Fibroblast of lung (primary cell): Measurements from ENCODE around the gene DICER1. TPM values are rescaled to one million over a fixed set of nuclear protein-coding genes. Genes with fewer than 3 reads are reported as not detected.

Source experiments
- DNase-seq, 2 donors: peaks; one replicate each; pipeline versions ENCODE4 v3.0.0 to v3.0.0-alpha.2; 2010; ENCODE audit warnings: low read depth in 2 of 2
- H2AFZ ChIP-seq: 2 replicates; pipeline ENCODE4 v1.5.1; 2012; ENCODE audit warnings: low read length, control low read depth, inconsistent platforms
- H3K27ac ChIP-seq: 2 replicates; pipeline ENCODE4 v1.5.1; 2011; ENCODE audit warnings: low read length, control low read depth; ENCODE audit not compliant: insufficient read depth
- H3K27me3 ChIP-seq: 2 replicates; pipeline ENCODE4 v1.5.1; 2011; ENCODE audit warnings: mild to moderate bottlenecking, low read length; ENCODE audit not compliant: control insufficient read depth, insufficient read depth
- H3K36me3 ChIP-seq: 2 replicates; pipeline ENCODE4 v1.5.1; 2011; ENCODE audit warnings: low read length; ENCODE audit not compliant: control insufficient read depth, insufficient read depth
- H3K4me1 ChIP-seq: 2 replicates; pipeline ENCODE4 v1.5.1; 2011; ENCODE audit warnings: low read length; ENCODE audit not compliant: control insufficient read depth, insufficient read depth; ENCODE audit errors: extremely low read depth
- H3K4me2 ChIP-seq: 2 replicates; pipeline ENCODE4 v1.5.1; 2011; ENCODE audit warnings: low read length, control low read depth; ENCODE audit not compliant: insufficient read depth; ENCODE audit errors: extremely low read depth
- H3K4me3 ChIP-seq, 4 experiments: fragments of 200-600 bp in 1 of 4; sonication (generic) in 1 of 4; replicated peaks in 1 of 4; 2 replicates each; pipeline ENCODE4 v1.5.1; 2011 to 2016; ENCODE audit warnings: low read length in 4 of 4, low read depth in 3 of 4, mild to moderate bottlenecking in 3 of 4, control low read depth in 2 of 4, inconsistent platforms in 1 of 4, mixed read lengths in 1 of 4; ENCODE audit not compliant: insufficient read depth in 1 of 4; ENCODE audit errors: control extremely low read depth in 1 of 4
- H3K79me2 ChIP-seq: 2 replicates; pipeline ENCODE4 v1.5.1; 2012; ENCODE audit warnings: mild to moderate bottlenecking, low read length, inconsistent platforms; ENCODE audit not compliant: control insufficient read depth, insufficient read depth
- H3K9ac ChIP-seq: 2 replicates; pipeline ENCODE4 v1.5.1; 2011; ENCODE audit warnings: mild to moderate bottlenecking, low read length, control low read depth; ENCODE audit not compliant: insufficient read depth
- H3K9me3 ChIP-seq: 2 replicates; pipeline ENCODE4 v1.5.1; 2012; ENCODE audit warnings: low read depth, low read length; ENCODE audit not compliant: control insufficient read depth, insufficient read depth
- H4K20me1 ChIP-seq: 2 replicates; pipeline ENCODE4 v1.5.1; 2011; ENCODE audit warnings: low read length; ENCODE audit not compliant: control insufficient read depth, insufficient read depth; ENCODE audit errors: extremely low read depth
- EZH2 ChIP-seq: IDR thresholded peaks from 2 replicates; pipeline ENCODE4 v1.5.1; 2012; ENCODE audit warnings: low read length, control low read depth, mild to moderate bottlenecking; ENCODE audit errors: missing control alignments
- polyA plus RNA-seq, 2 donors: library from polyadenylated mRNA; depleted of rRNA in 1 of 2; stranded (reverse) in 1 of 2; unstranded in 1 of 2; fragments of >200 nt; gene quantifications; 2 replicates each; pipeline ENCODE4 v1.2.1, GENCODE V29; 2011 to 2012; ENCODE audit warnings: missing spikeins in 1 of 2
- total RNA-seq: library from RNA; depleted of rRNA; stranded (reverse); fragments of >200 nt; gene quantifications from 2 replicates; pipeline ENCODE4 v1.2.1, GENCODE V29; 2014
- TF ChIP-seq, protein P1 (sequence below), 2 donors: IDR thresholded peaks in 1 of 2; conservative IDR thresholded peaks in 1 of 2; 1 replicate in 1 of 2; 2 replicates in 1 of 2; pipeline ENCODE4 v1.5.1; 2011 to 2012; ENCODE audit warnings: low read length in 2 of 2, control low read depth in 1 of 2, inconsistent platforms in 1 of 2, low read depth in 1 of 2, mild to moderate bottlenecking in 1 of 2

DICER1 gene
- total and polyA plus RNA-seq, 2 donors (not counting 1 experiment from before 2014, with no cell fraction given), result 20.3 to 28.7 TPM

DNA sequence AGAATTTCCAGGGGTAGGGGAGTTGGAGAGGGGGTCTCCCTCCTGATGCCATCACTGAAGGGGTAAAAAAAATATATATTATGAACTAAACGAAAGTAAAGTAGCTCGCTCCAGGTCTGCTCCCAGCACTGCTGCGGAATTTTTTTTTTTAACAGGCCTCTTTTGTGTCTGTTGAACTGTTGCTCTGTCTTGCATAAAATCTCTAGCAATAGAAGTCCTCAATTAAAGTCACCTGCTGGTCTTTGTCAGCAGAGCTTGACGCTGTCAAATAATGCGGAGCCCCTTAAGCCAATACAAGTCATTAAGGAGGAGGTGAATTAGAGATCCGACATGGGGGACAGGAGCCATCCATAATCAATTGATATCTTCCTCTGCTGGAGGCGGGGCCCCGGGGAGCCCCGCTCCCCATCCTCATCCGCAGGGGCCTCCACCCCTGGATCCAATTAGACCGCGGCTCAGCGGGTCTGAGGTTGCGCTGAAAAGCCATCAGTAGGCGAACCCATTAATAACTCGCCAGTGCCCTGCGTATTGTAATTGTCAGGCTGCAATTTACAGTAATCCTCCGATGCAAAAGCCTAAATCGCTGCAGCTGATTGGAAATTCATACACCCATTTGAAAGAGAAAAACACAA is 85.6 kb downstream of the DICER1 start:
- H3K9me3 ChIP-seq, result no peaks in the 10 kb centered on the region
- no peak overlapping the region for H3K4me2 ChIP-seq
- no peaks in the 10 kb centered on the region for H3K36me3 ChIP-seq
- no peak overlapping the region for H3K27ac ChIP-seq
- no peak overlapping the region for H3K4me3 ChIP-seq
- DNase-seq, result no peak
- no peaks in the 10 kb centered on the region for H3K4me1 ChIP-seq
- H4K20me1 ChIP-seq, result no peaks in the 10 kb centered on the region
- no peaks in the 10 kb centered on the region for H3K79me2 ChIP-seq
- H3K9ac ChIP-seq, result no peak overlapping the region
- no peak overlapping the region for H2AFZ ChIP-seq
- no peak for TF ChIP-seq EZH2
- TF ChIP-seq, protein P1, sequence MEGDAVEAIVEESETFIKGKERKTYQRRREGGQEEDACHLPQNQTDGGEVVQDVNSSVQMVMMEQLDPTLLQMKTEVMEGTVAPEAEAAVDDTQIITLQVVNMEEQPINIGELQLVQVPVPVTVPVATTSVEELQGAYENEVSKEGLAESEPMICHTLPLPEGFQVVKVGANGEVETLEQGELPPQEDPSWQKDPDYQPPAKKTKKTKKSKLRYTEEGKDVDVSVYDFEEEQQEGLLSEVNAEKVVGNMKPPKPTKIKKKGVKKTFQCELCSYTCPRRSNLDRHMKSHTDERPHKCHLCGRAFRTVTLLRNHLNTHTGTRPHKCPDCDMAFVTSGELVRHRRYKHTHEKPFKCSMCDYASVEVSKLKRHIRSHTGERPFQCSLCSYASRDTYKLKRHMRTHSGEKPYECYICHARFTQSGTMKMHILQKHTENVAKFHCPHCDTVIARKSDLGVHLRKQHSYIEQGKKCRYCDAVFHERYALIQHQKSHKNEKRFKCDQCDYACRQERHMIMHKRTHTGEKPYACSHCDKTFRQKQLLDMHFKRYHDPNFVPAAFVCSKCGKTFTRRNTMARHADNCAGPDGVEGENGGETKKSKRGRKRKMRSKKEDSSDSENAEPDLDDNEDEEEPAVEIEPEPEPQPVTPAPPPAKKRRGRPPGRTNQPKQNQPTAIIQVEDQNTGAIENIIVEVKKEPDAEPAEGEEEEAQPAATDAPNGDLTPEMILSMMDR (conservative IDR thresholded peaks at IDR 0.05 in 1 of 2, IDR thresholded peaks at IDR 0.05 in 1 of 2; ENCODE audit: low read depth in 1 of 2, low read length in 2 of 2), result no peak
- H3K27me3 ChIP-seq, result no peaks in the 10 kb centered on the region

DNA sequence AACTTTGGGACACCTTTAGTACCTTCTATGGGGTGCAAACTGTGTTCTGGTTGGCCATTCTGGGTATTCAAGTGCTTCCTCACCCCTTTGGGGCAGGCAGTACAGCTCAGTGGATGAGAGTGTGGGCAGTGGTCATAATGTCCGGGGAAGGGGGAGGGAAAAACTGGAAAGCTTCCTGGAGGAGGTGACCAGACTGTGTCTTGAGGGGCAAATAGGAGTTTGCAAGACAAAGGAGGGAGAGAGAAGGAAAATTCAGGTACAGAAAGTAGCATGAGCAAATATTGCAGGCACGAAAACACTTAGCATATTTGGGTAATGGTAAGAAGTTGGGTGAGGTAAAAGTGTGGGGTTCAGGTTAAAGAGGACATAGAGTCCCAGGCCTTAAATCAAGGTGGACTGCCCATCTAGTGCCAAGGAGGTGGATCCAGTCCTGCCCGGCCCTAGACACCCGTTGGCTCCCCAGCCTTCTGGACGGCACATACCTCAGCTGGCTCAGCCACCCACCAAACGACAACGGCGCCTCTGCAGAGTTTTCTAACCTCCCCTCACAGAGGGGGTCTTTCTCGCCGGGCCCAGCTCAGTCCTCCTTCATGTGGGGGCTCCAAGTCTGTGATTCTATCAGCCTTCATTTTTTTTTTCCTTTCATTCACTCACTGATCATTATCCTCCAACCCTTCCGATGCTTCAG is 86.4 kb downstream of the DICER1 start:
- H3K27ac ChIP-seq, result no peak overlapping the region
- TF ChIP-seq EZH2, result no peak
- TF ChIP-seq, protein P1 (conservative IDR thresholded peaks at IDR 0.05 in 1 of 2, IDR thresholded peaks at IDR 0.05 in 1 of 2; ENCODE audit: low read depth in 1 of 2, low read length in 2 of 2), result no peak
- DNase-seq, result no peak

DNA sequence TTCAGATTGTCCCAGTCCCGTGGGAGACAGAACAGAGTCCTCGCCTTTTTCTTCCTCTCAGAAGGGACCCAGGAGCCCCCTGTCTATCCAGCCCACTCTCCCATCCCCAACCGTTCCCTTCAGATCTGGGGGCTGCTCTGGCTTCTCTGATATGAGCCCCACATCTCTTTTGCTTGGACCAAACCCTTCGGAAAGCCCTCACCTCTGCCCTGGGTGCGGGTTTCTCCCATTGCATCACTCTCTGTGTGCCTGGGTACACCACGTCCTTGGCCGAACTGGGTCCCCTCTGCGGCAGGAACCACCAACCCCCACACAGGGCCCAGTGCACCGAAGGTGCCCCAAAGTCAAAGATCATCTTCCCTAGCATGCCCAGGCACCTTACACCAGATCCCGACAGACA is 87.8 kb downstream of the DICER1 start:
- Histone ChIP-seq H2AFZ (no peak overlapping the region), H3K4me1 (no peaks in the 10 kb centered on the region), H3K79me2 (no peaks in the 10 kb centered on the region), H3K4me2 (no peak overlapping the region), H4K20me1 (no peaks in the 10 kb centered on the region), H3K36me3 (no peaks in the 10 kb centered on the region), H3K9ac (no peak overlapping the region), H3K27me3 (no peaks in the 10 kb centered on the region), H3K4me3 (no peak overlapping the region), H3K9me3 (no peaks in the 10 kb centered on the region), H3K27ac (no peak overlapping the region)
- DNase-seq, result no peak
- TF ChIP-seq, protein P1 (conservative IDR thresholded peaks at IDR 0.05 in 1 of 2, IDR thresholded peaks at IDR 0.05 in 1 of 2; ENCODE audit: low read depth in 1 of 2, low read length in 2 of 2), result no peak
- TF ChIP-seq EZH2, result no peak

More for the DNA sequence above, 86.4 kb downstream of the DICER1 start:
- H3K27me3 ChIP-seq, result no peaks in the 10 kb centered on the region
- H3K9ac ChIP-seq, result no peak overlapping the region
- H3K4me2 ChIP-seq, result no peak overlapping the region
- no peak overlapping the region for H3K4me3 ChIP-seq
- H3K9me3 ChIP-seq, result no peaks in the 10 kb centered on the region
- H3K4me1 ChIP-seq, result no peaks in the 10 kb centered on the region
- no peaks in the 10 kb centered on the region for H3K79me2 ChIP-seq
- no peak overlapping the region for H2AFZ ChIP-seq
- no peaks in the 10 kb centered on the region for H4K20me1 ChIP-seq
- no peaks in the 10 kb centered on the region for H3K36me3 ChIP-seq
